HCT116 (cell line): ENCODE measurements around the gene OSCAR.
"Not testable (repeated sequence)": the region's sequence is repeated elsewhere in the genome, so short reads cannot be mapped to it uniquely, and the experiment has no call there.

Experiments
- EZH2 ChIP-seq: fragments of 200-600 bp; sonication (generic); IDR thresholded peaks from 2 replicates; pipeline ENCODE4 v1.6.1; 2017; ENCODE audit warnings: antibody characterized with exemption, mixed run types
- POLR2A ChIP-seq: IDR thresholded peaks from 2 replicates; pipeline ENCODE4 v1.7.0; 2011; ENCODE audit warnings: borderline replicate concordance; ENCODE audit not compliant: insufficient read depth, insufficient read length; ENCODE audit errors: extremely low read depth
- POLR2AphosphoS5 ChIP-seq: IDR thresholded peaks from 2 replicates; pipeline ENCODE4 v1.6.1; 2011; ENCODE audit warnings: mild to moderate bottlenecking, low read depth, low read length, moderate library complexity
- RAD21 ChIP-seq: IDR thresholded peaks from 2 replicates; pipeline ENCODE4 v1.6.1; 2012; ENCODE audit warnings: low read depth, mild to moderate bottlenecking
- REST ChIP-seq: IDR thresholded peaks from 2 replicates; pipeline ENCODE4 v1.6.1; 2012; ENCODE audit warnings: low read depth
- SP1 ChIP-seq: IDR thresholded peaks from 2 replicates; pipeline ENCODE4 v1.6.1; 2012; ENCODE audit warnings: low read depth
- ZNF274 ChIP-seq: fragments of 200-500 bp; sonication (Bioruptor generic); IDR thresholded peaks from 2 replicates; pipeline ENCODE4 v1.6.1; 2014; ENCODE audit warnings: mild to moderate bottlenecking, low read depth, low read length, inconsistent platforms
- TF ChIP-seq, protein P1 (sequence below), 3 experiments: fragments of 200-600 bp in 1 of 3; sonication (generic) in 1 of 3; IDR thresholded peaks in 2 of 3; conservative IDR thresholded peaks in 1 of 3; 2 replicates each; pipeline ENCODE4 v1.5.1; 2012 to 2017; ENCODE audit warnings: low read depth in 2 of 3, low read length in 2 of 3, antibody characterized with exemption in 1 of 3, borderline replicate concordance in 1 of 3, control low read depth in 1 of 3, mild to moderate bottlenecking in 1 of 3, mixed read lengths in 1 of 3, mixed run types in 1 of 3, moderate library complexity in 1 of 3; ENCODE audit not compliant: insufficient read depth in 1 of 3
- TF ChIP-seq, protein P2 (sequence below): IDR thresholded peaks from 2 replicates; pipeline ENCODE4 v1.6.1; 2012

- TF ChIP-seq, protein P1, sequence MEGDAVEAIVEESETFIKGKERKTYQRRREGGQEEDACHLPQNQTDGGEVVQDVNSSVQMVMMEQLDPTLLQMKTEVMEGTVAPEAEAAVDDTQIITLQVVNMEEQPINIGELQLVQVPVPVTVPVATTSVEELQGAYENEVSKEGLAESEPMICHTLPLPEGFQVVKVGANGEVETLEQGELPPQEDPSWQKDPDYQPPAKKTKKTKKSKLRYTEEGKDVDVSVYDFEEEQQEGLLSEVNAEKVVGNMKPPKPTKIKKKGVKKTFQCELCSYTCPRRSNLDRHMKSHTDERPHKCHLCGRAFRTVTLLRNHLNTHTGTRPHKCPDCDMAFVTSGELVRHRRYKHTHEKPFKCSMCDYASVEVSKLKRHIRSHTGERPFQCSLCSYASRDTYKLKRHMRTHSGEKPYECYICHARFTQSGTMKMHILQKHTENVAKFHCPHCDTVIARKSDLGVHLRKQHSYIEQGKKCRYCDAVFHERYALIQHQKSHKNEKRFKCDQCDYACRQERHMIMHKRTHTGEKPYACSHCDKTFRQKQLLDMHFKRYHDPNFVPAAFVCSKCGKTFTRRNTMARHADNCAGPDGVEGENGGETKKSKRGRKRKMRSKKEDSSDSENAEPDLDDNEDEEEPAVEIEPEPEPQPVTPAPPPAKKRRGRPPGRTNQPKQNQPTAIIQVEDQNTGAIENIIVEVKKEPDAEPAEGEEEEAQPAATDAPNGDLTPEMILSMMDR (IDR thresholded peaks at IDR 0.05 in 2 of 3, conservative IDR thresholded peaks at IDR 0.05 in 1 of 3; ENCODE audit: borderline replicate concordance in 1 of 3, insufficient read depth in 1 of 3, low read depth in 2 of 3, low read length in 2 of 3), result not testable (repeated sequence)
- not testable (repeated sequence) for TF ChIP-seq ZNF274, SP1, RAD21, POLR2A, EZH2, POLR2AphosphoS5, REST
- TF ChIP-seq, protein P2, sequence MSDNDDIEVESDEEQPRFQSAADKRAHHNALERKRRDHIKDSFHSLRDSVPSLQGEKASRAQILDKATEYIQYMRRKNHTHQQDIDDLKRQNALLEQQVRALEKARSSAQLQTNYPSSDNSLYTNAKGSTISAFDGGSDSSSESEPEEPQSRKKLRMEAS, result not testable (repeated sequence)
These were observed 724 bp downstream of the OSCAR start for GRCh38 chr19:54099903-54100255.
